ENCODE data around the gene OR12D2. TPM values are rescaled to one million over a fixed set of nuclear protein-coding genes. Genes with fewer than 3 reads are reported as not detected.

The OR12D2 gene
- total and polyA plus RNA-seq, 2 donors (not counting 1 experiment from before 2014, with no cell fraction given) = not detected

DNA sequence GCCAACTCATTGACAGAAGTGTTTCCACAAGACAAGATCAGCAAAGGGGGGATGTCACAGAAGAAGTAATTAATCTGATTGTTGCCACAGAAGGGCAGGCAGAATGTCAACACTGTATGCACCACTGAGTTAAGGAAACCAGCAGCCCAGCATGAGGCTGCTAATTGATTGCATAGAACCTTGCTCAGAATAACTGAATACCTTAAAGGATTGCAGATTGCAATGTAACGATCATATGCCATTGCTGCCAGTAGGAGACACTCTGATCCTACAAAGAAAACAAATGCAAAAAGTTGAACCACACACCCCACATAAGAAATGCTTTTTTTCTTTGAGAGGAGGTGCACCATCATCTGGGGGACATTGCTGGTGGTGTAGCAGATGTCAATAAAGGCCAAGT is 39.8 kb upstream of the OR12D2 start:
- no peaks in the 10 kb centered on the region for H3K4me1 ChIP-seq (ENCODE audit: control insufficient read depth, extremely low read depth, insufficient read depth, low read length)
- no peak for DNase-seq (ENCODE audit: low read depth in 2 of 2)
- H2AFZ ChIP-seq (ENCODE audit: low read length) = no peak overlapping the region
- no peaks in the 10 kb centered on the region for H3K79me2 ChIP-seq (ENCODE audit: control insufficient read depth, insufficient read depth, low read length)
- no peaks in the 10 kb centered on the region for H3K36me3 ChIP-seq (ENCODE audit: control insufficient read depth, insufficient read depth, low read length)
- no peaks in the 10 kb centered on the region for H3K9me3 ChIP-seq (ENCODE audit: control insufficient read depth, insufficient read depth, low read depth, low read length)
- H3K4me3 ChIP-seq (replicated peaks in 1 of 4; ENCODE audit: control extremely low read depth in 1 of 4, insufficient read depth in 1 of 4, low read depth in 3 of 4, low read length in 4 of 4) = no peak overlapping the region
- TF ChIP-seq CTCF (conservative IDR thresholded peaks at IDR 0.05 in 1 of 2, IDR thresholded peaks at IDR 0.05 in 1 of 2; ENCODE audit: low read depth in 1 of 2, low read length in 2 of 2) = no peak
- TF ChIP-seq EZH2 (IDR thresholded peaks at IDR 0.05; ENCODE audit: low read length, missing control alignments) = no peak
- H3K27me3 ChIP-seq (ENCODE audit: control insufficient read depth, insufficient read depth, low read length) = no peaks in the 10 kb centered on the region
- H3K4me2 ChIP-seq (ENCODE audit: extremely low read depth, insufficient read depth, low read length) = no peak overlapping the region
- no peak overlapping the region for H3K27ac ChIP-seq (ENCODE audit: insufficient read depth, low read length)
- no peak overlapping the region for H3K9ac ChIP-seq (ENCODE audit: insufficient read depth, low read length)
- H4K20me1 ChIP-seq (ENCODE audit: control insufficient read depth, extremely low read depth, insufficient read depth, low read length) = no peaks in the 10 kb centered on the region

DNA sequence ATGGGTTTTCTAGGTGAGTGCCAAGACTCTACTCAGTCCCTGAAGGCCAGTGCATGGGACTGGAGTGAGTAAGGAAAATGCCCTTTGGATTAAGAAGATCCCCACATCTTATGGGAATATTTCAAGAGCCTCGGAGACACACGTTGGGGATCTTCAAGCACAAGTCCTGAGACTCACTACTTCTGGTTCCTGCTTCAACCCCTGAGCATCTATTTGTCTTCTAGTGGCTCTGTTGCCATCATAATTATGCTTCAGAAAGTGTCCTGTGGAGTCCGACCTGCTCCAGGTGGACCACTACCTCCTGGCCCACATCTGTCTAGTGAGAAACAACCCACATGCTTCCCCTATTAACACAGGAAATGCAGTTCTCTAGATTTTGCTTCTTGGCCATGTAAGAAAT is 26.7 kb upstream of the OR12D2 start, which contains the start of gene OR5V1:
OR5V1 (minus strand) TSS at position 101 of the 400 bp plus-strand sequence. CDS start 12,670 bp downstream, outside the sequence.
- Histone ChIP-seq H3K79me2 (ENCODE audit: control insufficient read depth, insufficient read depth, low read length) (no peaks in the 10 kb centered on the region), H3K4me1 (ENCODE audit: control insufficient read depth, extremely low read depth, insufficient read depth, low read length) (no peaks in the 10 kb centered on the region), H3K4me2 (ENCODE audit: extremely low read depth, insufficient read depth, low read length) (no peak within 1 kb of the TSS), H3K27ac (ENCODE audit: insufficient read depth, low read length) (no peak within 1 kb of the TSS), H3K9ac (ENCODE audit: insufficient read depth, low read length) (no peak within 1 kb of the TSS), H3K4me3 (replicated peaks in 1 of 4; ENCODE audit: control extremely low read depth in 1 of 4, insufficient read depth in 1 of 4, low read depth in 3 of 4, low read length in 4 of 4) (no peak within 1 kb of the TSS), H3K9me3 (ENCODE audit: control insufficient read depth, insufficient read depth, low read depth, low read length) (no peaks in the 10 kb centered on the region), H3K36me3 (ENCODE audit: control insufficient read depth, insufficient read depth, low read length) (no peaks in the 10 kb centered on the region), H2AFZ (ENCODE audit: low read length) (no peak within 1 kb of the TSS), H4K20me1 (ENCODE audit: control insufficient read depth, extremely low read depth, insufficient read depth, low read length) (no peaks in the 10 kb centered on the region), H3K27me3 (ENCODE audit: control insufficient read depth, insufficient read depth, low read length) (no peaks in the 10 kb centered on the region)
- TF ChIP-seq CTCF (conservative IDR thresholded peaks at IDR 0.05 in 1 of 2, IDR thresholded peaks at IDR 0.05 in 1 of 2; ENCODE audit: low read depth in 1 of 2, low read length in 2 of 2) = no peak
- no peak for TF ChIP-seq EZH2 (IDR thresholded peaks at IDR 0.05; ENCODE audit: low read length, missing control alignments)
- no peak for DNase-seq (ENCODE audit: low read depth in 2 of 2)

- TF ChIP-seq EZH2 (IDR thresholded peaks at IDR 0.05; ENCODE audit: low read length, missing control alignments) = no peak
- no peak for TF ChIP-seq CTCF (conservative IDR thresholded peaks at IDR 0.05 in 1 of 2, IDR thresholded peaks at IDR 0.05 in 1 of 2; ENCODE audit: low read depth in 1 of 2, low read length in 2 of 2)
- no peaks in the 10 kb centered on the region for H3K79me2 ChIP-seq (ENCODE audit: control insufficient read depth, insufficient read depth, low read length)
Observed at GRCh38 chr6:29375191-29375590, 20.2 kb upstream of the OR12D2 start, which contains the start of gene OR12D3. Gene OR12D3 (minus strand): TSS chr6:29375291. CDS start chr6:29375287, 4 bp downstream.

More at GRCh38 chr6:29375191-29375590, 20.2 kb upstream of the OR12D2 start, which contains the start of gene OR12D3:
- Histone ChIP-seq H3K27ac (ENCODE audit: insufficient read depth, low read length) (no peak within 1 kb of the TSS), H3K4me1 (ENCODE audit: control insufficient read depth, extremely low read depth, insufficient read depth, low read length) (no peaks in the 10 kb centered on the region), H3K4me2 (ENCODE audit: extremely low read depth, insufficient read depth, low read length) (no peak within 1 kb of the TSS), H3K36me3 (ENCODE audit: control insufficient read depth, insufficient read depth, low read length) (no peaks in the 10 kb centered on the region), H3K27me3 (ENCODE audit: control insufficient read depth, insufficient read depth, low read length) (no peaks in the 10 kb centered on the region), H4K20me1 (ENCODE audit: control insufficient read depth, extremely low read depth, insufficient read depth, low read length) (no peaks in the 10 kb centered on the region), H3K4me3 (replicated peaks in 1 of 4; ENCODE audit: control extremely low read depth in 1 of 4, insufficient read depth in 1 of 4, low read depth in 3 of 4, low read length in 4 of 4) (no peak within 1 kb of the TSS), H3K9me3 (ENCODE audit: control insufficient read depth, insufficient read depth, low read depth, low read length) (no peaks in the 10 kb centered on the region), H3K9ac (ENCODE audit: insufficient read depth, low read length) (no peak within 1 kb of the TSS), H2AFZ (ENCODE audit: low read length) (no peak within 1 kb of the TSS)
- no peak for DNase-seq (ENCODE audit: low read depth in 2 of 2)
